ENCODE data around the gene TAS2R30. TPM values are rescaled to one million over a fixed set of nuclear protein-coding genes. Genes with fewer than 3 reads are reported as not detected.

The TAS2R30 gene
- total and polyA plus RNA-seq, 2 donors (not counting 1 experiment from before 2014, with no cell fraction given) = 9.5 TPM; not detected in 1

- ATAC-seq (ENCODE audit: low read depth) (no peak), DNase-seq (no peak)
- H3K4me3 Mint-ChIP-seq = no peak overlapping the region
- Histone ChIP-seq H3K4me2 (replicated peaks; ENCODE audit: low read depth, low read length, poor library complexity, severe bottlenecking) (no peak overlapping the region), H3K4me3 (ENCODE audit: control extremely low read depth in 1 of 5, extremely low read depth in 1 of 5, insufficient read depth in 1 of 5, low read depth in 2 of 5, low read length in 4 of 5) (no peak overlapping the region), H3K27ac (ENCODE audit: low read length in 2 of 2) (no peak overlapping the region), H4K20me1 (ENCODE audit: control insufficient read depth, insufficient read depth, low read length, poor library complexity, severe bottlenecking) (peaks cover 10% of the 10 kb centered on the region), H3K9me3 (ENCODE audit: control extremely low read depth in 1 of 3, control insufficient read depth in 2 of 3, insufficient read depth in 1 of 3, low read length in 2 of 3) (peaks cover 0 to 11% (median 8%) of the 10 kb centered on the region in 3 donors), H3K36me3 (replicated peaks in 1 of 2; ENCODE audit: control extremely low read depth in 1 of 2, control insufficient read depth in 1 of 2, extremely low read depth in 1 of 2, insufficient read depth in 2 of 2, low read length in 1 of 2) (peaks cover 2% of the 10 kb centered on the region in 2 experiments), H3K79me2 (ENCODE audit: control insufficient read depth, insufficient read depth, low read length) (peaks cover 54% of the 10 kb centered on the region), H2AFZ (ENCODE audit: insufficient read depth, low read depth, low read length, poor library complexity, severe bottlenecking) (no peak overlapping the region), H3K4me1 (ENCODE audit: control insufficient read depth in 2 of 2, insufficient read depth in 2 of 2, low read length in 2 of 2) (peaks cover 12 to 16% of the 10 kb centered on the region in 2 donors), H3K9ac (ENCODE audit: low read length) (no peak overlapping the region), H3K27me3 (replicated peaks in 1 of 4; ENCODE audit: control extremely low read depth in 1 of 4, control insufficient read depth in 3 of 4, insufficient read depth in 4 of 4, low read length in 3 of 4) (no peaks in the 10 kb centered on the region)
- POLR2A ChIA-PET = no interaction called here
- no CpG with 5 or more reads among the region's 1 CpG for WGBS (ENCODE audit: insufficient coverage)
- no peak overlapping the region for H3K27ac Mint-ChIP-seq
- TF ChIP-seq CTCF (IDR thresholded peaks at IDR 0.05) (no peak), EZH2 (IDR thresholded peaks at IDR 0.05; ENCODE audit: borderline replicate concordance, insufficient read depth, low read depth, low read length, poor library complexity, severe bottlenecking) (no peak)
- intact Hi-C loops (cut with micrococcal nuclease) = no loop called here
- H3K9me3 Mint-ChIP-seq (ENCODE audit: insufficient read depth) = peaks cover 3% of the 10 kb centered on the region
- CTCF ChIA-PET = no interaction called here
- no peaks in the 10 kb centered on the region for H3K27me3 Mint-ChIP-seq
- peaks cover 44% of the 10 kb centered on the region for H3K4me1 Mint-ChIP-seq
These were observed 26.7 kb downstream of the TAS2R30 start for GRCh38 chr12:11107719-11108118.

- Histone ChIP-seq H3K9me3 (ENCODE audit: control extremely low read depth in 1 of 3, control insufficient read depth in 2 of 3, insufficient read depth in 1 of 3, low read length in 2 of 3) (peaks cover 0 to 11% (median 5%) of the 10 kb centered on the region in 3 donors), H3K36me3 (replicated peaks in 1 of 2; ENCODE audit: control extremely low read depth in 1 of 2, control insufficient read depth in 1 of 2, extremely low read depth in 1 of 2, insufficient read depth in 2 of 2, low read length in 1 of 2) (peaks cover 0 to 3% of the 10 kb centered on the region in 2 experiments), H3K4me2 (replicated peaks; ENCODE audit: low read depth, low read length, poor library complexity, severe bottlenecking) (no peak overlapping the region), H3K4me1 (ENCODE audit: control insufficient read depth in 2 of 2, insufficient read depth in 2 of 2, low read length in 2 of 2) (peaks cover 12 to 16% of the 10 kb centered on the region in 2 donors), H2AFZ (ENCODE audit: insufficient read depth, low read depth, low read length, poor library complexity, severe bottlenecking) (no peak overlapping the region), H3K79me2 (ENCODE audit: control insufficient read depth, insufficient read depth, low read length) (peaks cover 49% of the 10 kb centered on the region), H4K20me1 (ENCODE audit: control insufficient read depth, insufficient read depth, low read length, poor library complexity, severe bottlenecking) (peaks cover 7% of the 10 kb centered on the region), H3K9ac (ENCODE audit: low read length) (no peak overlapping the region), H3K27me3 (replicated peaks in 1 of 4; ENCODE audit: control extremely low read depth in 1 of 4, control insufficient read depth in 3 of 4, insufficient read depth in 4 of 4, low read length in 3 of 4) (no peaks in the 10 kb centered on the region), H3K27ac (ENCODE audit: low read length in 2 of 2) (no peak overlapping the region), H3K4me3 (ENCODE audit: control extremely low read depth in 1 of 5, extremely low read depth in 1 of 5, insufficient read depth in 1 of 5, low read depth in 2 of 5, low read length in 4 of 5) (no peak overlapping the region)
- ChIA-PET POLR2A (no interaction called here), CTCF (no interaction called here)
- H3K4me1 Mint-ChIP-seq = peaks cover 32% of the 10 kb centered on the region
- H3K9me3 Mint-ChIP-seq (ENCODE audit: insufficient read depth) = peaks cover 3% of the 10 kb centered on the region
- WGBS (ENCODE audit: insufficient coverage) = no CpG with 5 or more reads among the region's 2 CpGs
- no peaks in the 10 kb centered on the region for H3K27me3 Mint-ChIP-seq
- ATAC-seq (ENCODE audit: low read depth) (no peak), DNase-seq (no peak)
- H3K4me3 Mint-ChIP-seq = no peak overlapping the region
- TF ChIP-seq EZH2 (IDR thresholded peaks at IDR 0.05; ENCODE audit: borderline replicate concordance, insufficient read depth, low read depth, low read length, poor library complexity, severe bottlenecking) = no peak
- H3K27ac Mint-ChIP-seq = no peak overlapping the region
- intact Hi-C loops (cut with micrococcal nuclease) = no loop called here
These were observed 28.2 kb downstream of the TAS2R30 start for GRCh38 chr12:11106288-11106687.
